ENCODE data around the gene RILPL1.

Gene RILPL1

DNA sequence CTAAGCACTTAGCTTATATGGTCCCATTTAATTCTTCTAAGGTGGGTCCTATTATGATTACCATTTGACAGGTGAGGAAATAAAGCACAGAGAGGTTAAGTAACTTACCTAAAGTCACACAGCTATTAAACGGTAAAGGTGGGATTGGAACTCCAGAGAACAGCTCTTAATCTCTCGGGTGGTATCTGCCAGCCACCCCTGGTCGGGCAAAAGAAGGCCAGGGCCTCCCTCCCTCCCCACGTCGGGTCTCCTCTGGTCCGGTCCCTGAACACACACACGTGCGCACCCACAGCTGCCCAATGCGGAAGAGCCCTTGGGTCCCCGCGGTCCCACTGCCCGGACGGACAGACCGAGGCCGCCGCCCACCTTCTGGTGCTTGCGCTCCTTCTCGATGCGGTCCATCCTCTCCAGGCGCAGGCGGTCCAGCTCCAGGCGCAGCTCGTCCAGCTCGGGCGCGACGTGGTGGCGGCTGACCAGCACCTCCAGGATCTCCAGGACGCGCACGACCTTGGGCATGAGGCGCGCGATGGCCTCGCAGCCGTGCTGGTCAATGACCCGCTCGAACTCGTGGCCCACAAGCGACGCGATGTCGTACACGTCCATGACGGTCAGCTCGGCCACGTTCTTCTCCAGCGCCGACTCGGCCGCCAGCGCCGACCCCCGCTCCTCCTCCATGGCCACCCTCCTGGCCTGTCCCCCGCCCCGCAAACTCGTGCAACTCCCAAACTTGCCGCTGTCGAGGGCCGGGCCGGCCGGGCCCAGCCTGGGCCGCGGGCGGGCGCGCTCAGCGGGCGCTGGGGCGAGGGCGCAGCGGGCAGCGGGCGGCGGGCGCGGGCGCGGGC is 490 bp downstream of the RILPL1 start:
- Histone ChIP-seq H3K9ac (ENCODE audit: insufficient read length) (peak overlapping the region; percentile 68), H3K36me3 (ENCODE audit: insufficient read depth, low read length) (0 out of 2 replicates have a peak, but pooled peaks cover 2% of the 10 kb centered on the region)

DNA sequence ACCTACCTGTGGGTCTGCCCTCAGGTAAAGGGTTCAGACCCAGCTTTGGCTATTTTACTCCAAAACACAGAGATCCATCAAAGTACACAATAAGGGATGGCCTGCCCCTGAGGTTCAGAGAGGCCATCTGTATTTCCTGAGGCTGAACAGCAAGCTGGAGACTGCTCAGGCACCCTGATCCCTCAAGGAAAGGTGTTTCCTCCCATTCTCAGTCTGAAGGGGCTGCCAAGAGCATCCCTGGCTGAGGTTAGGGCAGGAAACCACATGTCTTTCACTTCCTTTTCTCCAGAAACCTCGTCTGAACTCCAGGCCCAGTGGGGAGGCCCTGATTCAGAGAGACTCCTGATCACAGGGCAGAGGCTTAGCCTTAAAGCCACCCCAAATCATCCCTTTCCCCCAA is 1.5 kb downstream of the RILPL1 start:
- Histone ChIP-seq H3K4me3 (peak overlapping the region; percentile 88), H3K9me3 (ENCODE audit: low read depth, low read length) (no peaks in the 10 kb centered on the region), H3K9ac (ENCODE audit: insufficient read length) (peak overlapping the region; percentile 45), H3K36me3 (ENCODE audit: insufficient read depth, low read length) (0 out of 2 replicates have a peak, but pooled peaks cover 2% of the 10 kb centered on the region), H3K27ac (no peak overlapping the region)
- DNase-seq (ENCODE audit: low read depth, low spot score): no peak
- TF ChIP-seq FOXP2 (optimal IDR thresholded peaks at IDR 0.05; ENCODE audit: control extremely low read depth, extremely low read length, insufficient read depth) (no peak), EZH2 (IDR thresholded peaks at IDR 0.05) (no peak), POLR2AphosphoS5 (IDR thresholded peaks at IDR 0.05; ENCODE audit: borderline replicate concordance, low read depth, low read length) (no peak)

More for the DNA sequence above, 490 bp downstream of the RILPL1 start:
- TF ChIP-seq FOXP2 (optimal IDR thresholded peaks at IDR 0.05; ENCODE audit: control extremely low read depth, extremely low read length, insufficient read depth) (no peak), EZH2 (IDR thresholded peaks at IDR 0.05) (no peak), POLR2AphosphoS5 (IDR thresholded peaks at IDR 0.05; ENCODE audit: borderline replicate concordance, low read depth, low read length) (no peak)
- Histone ChIP-seq H3K27ac (no peak overlapping the region), H3K4me3 (peak overlapping the region; percentile 88), H3K9me3 (ENCODE audit: low read depth, low read length) (no peaks in the 10 kb centered on the region)
- no peak for DNase-seq (ENCODE audit: low read depth, low spot score)

DNA sequence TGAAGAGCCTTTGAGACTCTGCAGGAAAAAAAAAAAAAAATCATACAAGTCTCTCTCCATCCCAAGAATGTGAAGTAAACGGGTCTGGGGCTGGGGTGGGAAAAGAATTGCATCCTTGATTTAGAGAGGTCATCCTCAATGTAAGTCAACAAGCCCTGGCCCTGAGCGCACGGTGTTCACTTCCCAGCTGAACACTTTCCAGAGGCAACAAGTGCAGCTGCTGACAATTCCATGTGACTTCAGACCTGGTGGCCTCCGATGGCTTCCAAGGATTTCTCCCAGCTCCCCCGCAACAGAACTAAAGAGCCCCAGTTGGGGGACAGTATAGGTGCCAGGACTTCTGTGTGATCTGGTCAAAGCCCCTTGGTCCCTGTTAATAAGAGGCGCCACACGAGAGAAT is 2.4 kb downstream of the RILPL1 start:
- H3K9ac ChIP-seq (ENCODE audit: insufficient read length): no peak overlapping the region
- no peak for DNase-seq (ENCODE audit: low read depth, low spot score)
- H3K27ac ChIP-seq: no peak overlapping the region
- no peaks in the 10 kb centered on the region for H3K9me3 ChIP-seq (ENCODE audit: low read depth, low read length)
- H3K36me3 ChIP-seq (ENCODE audit: insufficient read depth, low read length): 0 out of 2 replicates have a peak, but pooled peaks cover 2% of the 10 kb centered on the region
- TF ChIP-seq EZH2 (IDR thresholded peaks at IDR 0.05) (no peak), FOXP2 (optimal IDR thresholded peaks at IDR 0.05; ENCODE audit: control extremely low read depth, extremely low read length, insufficient read depth) (no peak), POLR2AphosphoS5 (IDR thresholded peaks at IDR 0.05; ENCODE audit: borderline replicate concordance, low read depth, low read length) (no peak)
- no peak overlapping the region for H3K4me3 ChIP-seq

DNA sequence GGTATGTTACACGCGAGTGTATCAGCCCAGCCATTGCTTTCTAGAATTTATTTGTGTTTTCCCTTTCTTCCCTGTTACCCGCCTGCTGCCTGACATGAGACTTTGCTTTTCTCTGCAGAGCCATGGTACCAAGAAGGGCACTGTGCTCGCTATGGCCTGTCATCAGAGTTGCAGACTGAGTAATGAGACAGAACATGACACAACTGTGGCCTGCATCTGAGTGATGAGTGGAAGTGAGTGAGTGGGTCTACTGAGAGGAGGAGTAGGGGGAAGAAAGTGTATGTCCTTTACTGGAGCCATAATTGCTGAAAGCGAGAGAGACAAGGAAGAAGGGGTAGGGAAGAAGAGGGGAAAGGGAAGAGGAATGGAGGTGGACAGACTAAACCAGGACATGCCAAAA is 2.9 kb downstream of the RILPL1 start:
- DNase-seq (ENCODE audit: low read depth, low spot score): no peak
- Histone ChIP-seq H3K36me3 (ENCODE audit: insufficient read depth, low read length) (0 out of 2 replicates have a peak, but pooled peaks cover 2% of the 10 kb centered on the region), H3K27ac (no peak overlapping the region), H3K9me3 (ENCODE audit: low read depth, low read length) (no peaks in the 10 kb centered on the region), H3K4me3 (no peak overlapping the region), H3K9ac (ENCODE audit: insufficient read length) (no peak overlapping the region)
- TF ChIP-seq POLR2AphosphoS5 (IDR thresholded peaks at IDR 0.05; ENCODE audit: borderline replicate concordance, low read depth, low read length) (no peak), FOXP2 (optimal IDR thresholded peaks at IDR 0.05; ENCODE audit: control extremely low read depth, extremely low read length, insufficient read depth) (no peak), EZH2 (IDR thresholded peaks at IDR 0.05) (no peak)

DNA sequence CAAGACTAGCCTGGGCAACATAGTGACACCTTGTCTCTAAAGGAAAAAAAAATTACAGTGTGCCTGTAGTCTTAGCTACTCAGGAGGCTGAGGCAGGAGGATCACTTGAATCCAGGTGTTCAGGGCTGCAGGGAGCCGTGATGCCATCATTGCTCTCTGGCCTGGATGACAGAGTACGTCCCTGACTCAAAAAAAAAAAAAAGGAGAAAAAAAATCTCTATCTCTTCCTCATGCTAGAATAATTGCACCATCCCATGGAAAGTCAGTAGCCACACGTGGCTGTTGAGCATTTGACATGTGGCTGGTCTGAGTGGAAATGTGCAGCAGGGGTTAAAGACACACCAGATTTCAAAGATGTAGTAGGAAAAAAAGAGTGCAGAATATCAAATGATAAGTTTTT is 3.8 kb downstream of the RILPL1 start:
- TF ChIP-seq FOXP2 (optimal IDR thresholded peaks at IDR 0.05; ENCODE audit: control extremely low read depth, extremely low read length, insufficient read depth): no peak
- no peak overlapping the region for H3K4me3 ChIP-seq
- DNase-seq (ENCODE audit: low read depth, low spot score): no peak
- no peak overlapping the region for H3K27ac ChIP-seq
- no peak overlapping the region for H3K9ac ChIP-seq (ENCODE audit: insufficient read length)
- no peaks in the 10 kb centered on the region for H3K9me3 ChIP-seq (ENCODE audit: low read depth, low read length)
- H3K36me3 ChIP-seq (ENCODE audit: insufficient read depth, low read length): 0 out of 2 replicates have a peak, but pooled peaks cover 2% of the 10 kb centered on the region

DNA sequence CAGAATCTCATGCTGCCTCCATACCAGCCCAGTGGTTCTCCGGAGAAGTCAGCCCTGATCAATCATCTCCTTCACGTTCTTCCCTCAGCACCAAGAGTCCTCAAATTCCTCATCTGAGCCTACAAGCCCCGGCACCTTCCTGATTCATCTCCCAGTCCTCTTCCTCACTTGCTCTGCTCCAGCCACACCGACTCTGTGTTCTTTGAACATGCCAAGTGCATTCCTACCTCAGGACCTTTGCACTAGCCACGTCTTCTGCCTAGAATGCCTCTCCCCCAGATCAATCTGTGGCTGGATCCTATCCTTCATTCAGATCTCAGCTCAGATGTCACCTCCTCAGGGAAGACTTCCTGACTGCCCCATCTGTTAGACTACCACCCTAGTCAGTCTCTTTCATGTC is 4.7 kb downstream of the RILPL1 start:
- H3K4me3 ChIP-seq: no peak overlapping the region
- no peak for DNase-seq (ENCODE audit: low read depth, low spot score)
- no peak overlapping the region for H3K9ac ChIP-seq (ENCODE audit: insufficient read length)
- H3K36me3 ChIP-seq (ENCODE audit: insufficient read depth, low read length): 0 out of 2 replicates have a peak, but pooled peaks cover 2% of the 10 kb centered on the region
- no peaks in the 10 kb centered on the region for H3K9me3 ChIP-seq (ENCODE audit: low read depth, low read length)
- TF ChIP-seq FOXP2 (optimal IDR thresholded peaks at IDR 0.05; ENCODE audit: control extremely low read depth, extremely low read length, insufficient read depth) (no peak), POLR2AphosphoS5 (IDR thresholded peaks at IDR 0.05; ENCODE audit: borderline replicate concordance, low read depth, low read length) (no peak), EZH2 (IDR thresholded peaks at IDR 0.05) (no peak)
- H3K27ac ChIP-seq: no peak overlapping the region

DNA sequence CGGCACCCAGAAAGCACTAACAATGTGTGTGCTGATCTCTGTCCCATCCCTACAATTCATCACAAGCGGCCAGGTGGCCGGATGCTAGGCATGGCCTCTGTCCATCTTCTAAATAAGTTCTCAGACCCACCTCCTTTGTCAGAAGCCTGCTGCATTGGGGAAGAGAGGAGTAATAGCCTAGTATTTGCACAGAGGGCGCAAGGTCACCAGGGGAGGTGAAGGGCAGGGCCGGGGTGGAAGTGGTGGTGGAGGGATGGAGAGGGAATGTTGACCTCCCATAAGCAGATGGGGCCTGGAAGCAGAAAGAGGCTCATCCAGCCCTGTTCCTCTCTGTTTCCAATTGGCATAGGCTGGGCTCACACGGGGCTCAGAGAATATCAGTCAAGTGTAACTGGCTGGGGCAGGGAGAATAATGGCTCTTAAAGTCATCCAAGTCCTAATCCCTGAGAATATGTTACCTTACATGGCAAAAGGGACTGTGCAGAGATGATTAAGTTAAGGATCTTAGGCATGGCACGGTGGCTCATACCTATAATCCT is 6.9 kb downstream of the RILPL1 start:
- Histone ChIP-seq H3K36me3 (ENCODE audit: insufficient read depth, low read length) (peaks cover 2% of the 10 kb centered on the region; the same call in 1 of the 2 replicates), H3K27ac (no peak overlapping the region), H3K9me3 (ENCODE audit: low read depth, low read length) (no peaks in the 10 kb centered on the region), H3K9ac (ENCODE audit: insufficient read length) (no peak overlapping the region), H3K4me3 (no peak overlapping the region)
- no peak for DNase-seq (ENCODE audit: low read depth, low spot score)
- TF ChIP-seq FOXP2 (optimal IDR thresholded peaks at IDR 0.05; ENCODE audit: control extremely low read depth, extremely low read length, insufficient read depth) (no peak), EZH2 (IDR thresholded peaks at IDR 0.05) (no peak), POLR2AphosphoS5 (IDR thresholded peaks at IDR 0.05; ENCODE audit: borderline replicate concordance, low read depth, low read length) (no peak)

DNA sequence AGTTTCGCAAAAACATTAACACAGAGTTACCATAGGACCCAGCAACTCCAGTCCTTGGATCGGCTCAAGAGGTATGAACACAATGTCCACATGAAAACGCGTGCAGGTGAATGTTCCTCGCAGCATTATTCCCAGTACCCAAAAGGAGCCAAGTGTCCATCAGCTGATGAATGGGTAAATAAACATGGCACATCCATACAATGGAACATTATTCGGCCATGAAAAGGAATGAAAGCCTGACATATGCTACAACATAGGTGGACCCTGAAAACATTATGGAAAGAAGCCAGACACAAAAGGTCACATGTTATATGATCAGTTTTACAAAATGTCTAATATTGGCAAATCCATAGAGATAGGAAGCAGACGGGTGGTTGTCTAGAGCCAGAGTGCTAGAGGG is 9.1 kb downstream of the RILPL1 start:
- no peak overlapping the region for H3K27ac ChIP-seq
- H3K4me3 ChIP-seq: no peak overlapping the region
- TF ChIP-seq FOXP2 (optimal IDR thresholded peaks at IDR 0.05; ENCODE audit: control extremely low read depth, extremely low read length, insufficient read depth) (no peak), POLR2AphosphoS5 (IDR thresholded peaks at IDR 0.05; ENCODE audit: borderline replicate concordance, low read depth, low read length) (no peak)
- H3K36me3 ChIP-seq (ENCODE audit: insufficient read depth, low read length): peaks cover 12% of the 10 kb centered on the region; the same call in 1 of the 2 replicates
- H3K9me3 ChIP-seq (ENCODE audit: low read depth, low read length): no peaks in the 10 kb centered on the region
- DNase-seq (ENCODE audit: low read depth, low spot score): no peak
- no peak overlapping the region for H3K9ac ChIP-seq (ENCODE audit: insufficient read length)
